GM12892 (cell line): ENCODE data around the gene GADD45GIP1.
"Not testable (repeated sequence)": the region's sequence is repeated elsewhere in the genome, so short reads cannot be mapped to it uniquely, and the experiment has no call there.

Source experiments
- DNase-seq: peaks from one replicate; pipeline ENCODE4 v3.0.0; 2011; ENCODE audit not compliant: insufficient read length
- FAIRE-seq: peaks from 2 replicates; lab custom pipeline; 2011; peaks lifted over from hg19 to GRCh38; lab: Jason Lieb, UNC
- POLR2A ChIP-seq: IDR thresholded peaks from 2 replicates; pipeline ENCODE4 v1.6.1; 2011; ENCODE audit warnings: low read depth, low read length, control low read depth
- POLR2AphosphoS5 ChIP-seq: IDR thresholded peaks from 2 replicates; pipeline ENCODE4 v1.6.1; 2011; ENCODE audit warnings: low read depth, low read length, control low read depth
- TAF1 ChIP-seq: IDR thresholded peaks from 2 replicates; pipeline ENCODE4 v1.6.1; 2011; ENCODE audit warnings: low read depth, mild to moderate bottlenecking, control low read depth, low read length, borderline replicate concordance

Gene GADD45GIP1

GRCh38 chr19:12986726-12987125 is 29.7 kb upstream of the GADD45GIP1 start:
- TF ChIP-seq POLR2A (no peak), TAF1 (no peak), POLR2AphosphoS5 (no peak)
- FAIRE-seq (no peak), DNase-seq (no peak)

- no peak for TF ChIP-seq POLR2AphosphoS5
- TF ChIP-seq TAF1, result no peak
- no peak for TF ChIP-seq POLR2A
- FAIRE-seq (no peak), DNase-seq (no peak)
These were observed 28.2 kb upstream of the GADD45GIP1 start for GRCh38 chr19:12985049-12985776.

DNA sequence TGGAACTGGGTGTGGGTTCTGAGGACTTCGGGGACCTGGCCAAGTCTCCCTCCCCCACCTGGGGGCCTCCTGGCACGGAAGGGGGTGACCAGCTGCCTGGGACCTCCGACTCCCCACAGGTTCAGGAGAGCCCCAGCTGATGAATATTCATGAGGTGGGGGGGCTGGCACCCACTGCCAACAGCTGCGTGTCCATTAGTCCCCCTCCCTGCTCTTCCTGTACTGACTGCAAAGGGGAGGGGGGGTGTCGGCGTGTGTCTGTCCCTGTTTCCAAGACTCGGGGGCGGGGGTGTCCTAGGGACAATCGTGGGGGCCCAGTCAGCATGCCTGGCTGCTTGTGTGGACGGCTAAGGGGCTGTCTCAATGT is 27.6 kb upstream of the GADD45GIP1 start:
- TF ChIP-seq TAF1, result no peak
- TF ChIP-seq POLR2AphosphoS5, result no peak
- TF ChIP-seq POLR2A, result no peak
- FAIRE-seq, result no peak
- DNase-seq, result no peak

DNA sequence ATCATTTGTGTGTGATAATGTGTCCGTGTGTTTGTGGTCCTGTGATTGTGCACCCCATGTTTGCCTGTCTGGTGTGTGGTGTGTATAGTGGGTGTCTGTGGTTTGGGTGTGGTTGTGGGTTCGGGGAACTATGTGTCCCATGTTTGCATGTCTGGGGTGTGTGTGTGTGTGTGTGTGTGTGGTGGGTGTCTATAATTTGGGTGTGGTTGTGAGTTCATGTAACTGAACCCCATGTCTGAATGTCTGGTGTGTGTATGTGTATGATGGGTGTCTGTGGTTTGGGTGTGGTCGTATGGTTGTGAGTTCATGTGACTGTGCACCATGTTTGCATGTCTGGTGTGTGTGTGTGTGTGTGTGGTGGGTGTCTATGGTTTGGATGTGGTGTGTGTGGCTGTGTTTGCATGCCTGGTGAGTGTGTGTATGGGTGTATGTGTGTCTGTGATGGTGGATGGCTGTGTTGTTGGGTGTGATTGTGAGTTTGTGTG is 27.2 kb upstream of the GADD45GIP1 start:
- DNase-seq (no peak), FAIRE-seq (peak; percentile 75)
- TF ChIP-seq TAF1 (no peak), POLR2AphosphoS5 (no peak), POLR2A (no peak)

- DNase-seq, result peak; percentile 85
- TF ChIP-seq POLR2A, result no peak
- no peak for TF ChIP-seq POLR2AphosphoS5
- TF ChIP-seq TAF1, result no peak
These were observed 26.6 kb upstream of the GADD45GIP1 start for GRCh38 chr19:12983542-12984142.

DNA sequence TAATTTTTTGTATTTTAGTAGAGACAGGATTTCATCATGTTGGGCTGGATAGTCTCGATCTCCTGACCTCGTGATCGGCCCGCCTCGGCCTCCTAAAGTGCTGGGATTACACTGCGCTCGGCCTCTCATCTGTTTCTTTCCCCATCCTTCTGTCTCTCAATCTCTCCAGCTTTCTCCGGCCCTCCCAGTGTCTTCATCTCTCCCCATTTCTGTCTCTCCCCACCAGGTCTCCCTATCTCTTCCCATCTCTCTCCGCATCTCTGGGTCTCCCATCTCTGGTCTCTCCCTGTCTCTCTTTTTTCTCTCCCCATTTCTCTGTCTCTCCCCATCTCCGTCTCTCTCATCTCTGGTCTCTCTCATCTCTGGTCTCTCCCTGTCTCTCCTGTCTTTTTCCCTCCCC is 26.1 kb upstream of the GADD45GIP1 start:
- no peak for FAIRE-seq

More at GRCh38 chr19:12983542-12984142, 26.6 kb upstream of the GADD45GIP1 start:
- peak; percentile 95 for FAIRE-seq

GRCh38 chr19:12982648-12983047 is 25.6 kb upstream of the GADD45GIP1 start:
- TF ChIP-seq TAF1, result no peak
- FAIRE-seq (no peak), DNase-seq (no peak)

More for the DNA sequence above, 26.1 kb upstream of the GADD45GIP1 start:
- no peak for DNase-seq
- TF ChIP-seq POLR2AphosphoS5 (no peak), POLR2A (no peak), TAF1 (no peak)

GRCh38 chr19:12979974-12980373 is 23.0 kb upstream of the GADD45GIP1 start:
- TF ChIP-seq TAF1 (no peak), POLR2A (no peak), POLR2AphosphoS5 (no peak)
- FAIRE-seq (no peak), DNase-seq (no peak)

DNA sequence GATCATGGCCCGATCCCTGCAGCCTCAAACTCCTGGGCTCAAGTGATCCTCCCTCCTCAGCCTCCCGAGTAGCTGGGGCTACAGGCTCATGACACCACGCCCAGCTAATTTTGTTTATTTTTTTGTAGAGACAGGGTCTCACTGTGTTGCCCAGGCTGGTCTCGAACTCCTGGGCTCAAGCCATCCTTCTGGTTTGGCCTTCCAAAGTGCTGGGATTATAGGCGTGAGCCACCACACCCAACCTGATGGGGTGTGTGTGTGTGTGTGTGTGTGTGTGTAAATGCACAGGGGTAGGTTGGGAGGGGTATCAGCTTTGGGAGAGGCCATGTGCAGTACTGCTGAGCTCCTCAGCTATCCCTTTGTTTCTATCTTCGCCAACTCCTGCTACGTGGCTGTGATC is 19.1 kb upstream of the GADD45GIP1 start:
- not testable (repeated sequence) for FAIRE-seq, DNase-seq

DNA sequence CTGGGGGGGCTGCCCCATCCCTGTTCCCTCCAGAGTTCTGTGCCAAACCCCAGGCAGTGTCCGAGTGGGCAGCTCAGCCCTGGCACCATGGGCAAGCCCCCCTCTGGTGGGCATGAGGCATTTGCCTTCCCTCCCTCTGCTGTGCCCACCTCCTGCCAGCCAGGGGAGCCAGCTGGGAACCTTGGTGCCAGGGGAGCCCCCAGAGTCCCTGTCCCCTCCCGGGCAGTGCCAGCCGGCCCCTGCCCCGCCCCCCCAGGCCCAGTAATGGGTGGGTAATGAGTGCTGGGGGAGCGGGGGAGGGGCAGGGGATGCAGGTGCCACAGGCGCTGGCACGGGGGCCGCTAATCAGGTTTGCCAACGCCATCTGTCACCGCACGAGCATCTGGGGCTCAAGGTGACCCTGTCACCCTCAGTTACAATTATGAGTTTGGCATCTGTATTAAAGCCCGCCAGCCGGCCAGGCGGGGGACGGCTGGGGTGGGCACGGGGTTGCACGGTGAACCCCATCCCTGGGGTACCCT is 18.3 kb upstream of the GADD45GIP1 start:
- no peak for FAIRE-seq
- no peak for DNase-seq
- no peak for TF ChIP-seq TAF1
- TF ChIP-seq POLR2AphosphoS5, result no peak
- TF ChIP-seq POLR2A, result no peak

GRCh38 chr19:12974301-12975220 is 17.5 kb upstream of the GADD45GIP1 start:
- DNase-seq (no peak), FAIRE-seq (no peak)
- TF ChIP-seq POLR2AphosphoS5, result no peak
- no peak for TF ChIP-seq TAF1
- no peak for TF ChIP-seq POLR2A

DNA sequence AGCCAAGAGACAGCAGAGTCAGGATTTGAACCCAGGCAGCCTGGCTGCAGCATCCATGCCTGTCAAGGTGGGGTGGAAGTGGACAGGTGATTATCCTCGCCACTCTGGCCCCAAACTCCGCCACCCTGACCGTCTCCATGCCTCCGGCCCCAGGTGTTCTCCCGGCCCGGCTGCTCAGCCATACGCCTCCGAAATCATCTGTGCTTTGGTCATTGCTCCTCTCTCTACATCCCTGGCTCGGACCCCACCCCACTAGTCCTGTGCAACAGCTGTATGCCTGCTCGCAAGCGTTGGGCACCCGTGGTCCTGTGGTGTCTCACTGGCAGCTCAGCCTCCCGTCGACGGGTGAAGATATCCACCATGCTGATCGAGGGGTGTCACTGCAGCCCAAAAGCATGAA is 16.2 kb upstream of the GADD45GIP1 start:
- no peak for DNase-seq
- TF ChIP-seq POLR2A (no peak), TAF1 (no peak), POLR2AphosphoS5 (no peak)
- no peak for FAIRE-seq
